Globus pallidus (tissue), 1 donor: ENCODE measurements around the gene RALGDS.
A peak's percentile ranks its signal among the peaks of the same experiment; 100 is the strongest.

ENCODE experiments used
- DNase-seq: peaks from one replicate; pipeline ENCODE4 v3.0.0-alpha.2; 2015; ENCODE audit warnings: low spot score

Gene RALGDS

DNA sequence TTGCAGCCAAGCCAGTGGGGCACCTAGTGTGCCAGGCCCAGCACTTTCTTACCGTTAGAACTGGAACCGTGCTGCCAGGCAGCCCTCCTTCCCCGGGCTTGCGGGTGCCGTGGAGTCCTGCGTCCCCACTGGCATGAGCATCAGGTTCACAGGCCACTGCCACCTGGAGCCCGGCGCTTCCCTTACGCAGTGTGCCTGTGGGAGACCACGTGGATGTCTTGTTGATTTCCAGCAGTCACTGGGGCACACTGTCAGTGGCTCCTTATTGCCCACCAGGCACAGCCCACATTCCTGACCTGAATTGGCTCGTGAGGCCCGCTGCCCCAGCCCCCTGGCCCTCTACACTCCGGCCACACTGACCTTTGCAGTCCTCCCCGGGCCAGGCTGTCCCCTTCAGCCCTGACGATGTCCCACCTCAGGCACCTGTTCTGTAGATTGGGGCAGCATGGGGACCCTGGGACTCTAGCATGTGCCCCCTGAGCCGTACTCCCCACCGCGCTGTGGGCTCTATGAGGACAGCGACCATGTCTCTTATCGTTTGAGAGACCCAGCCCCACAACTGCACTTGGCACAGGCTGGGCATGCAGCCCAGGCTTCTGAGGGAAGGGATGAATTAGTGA, 69.6 kb downstream of the RALGDS start:
- DNase-seq = no peak

DNA sequence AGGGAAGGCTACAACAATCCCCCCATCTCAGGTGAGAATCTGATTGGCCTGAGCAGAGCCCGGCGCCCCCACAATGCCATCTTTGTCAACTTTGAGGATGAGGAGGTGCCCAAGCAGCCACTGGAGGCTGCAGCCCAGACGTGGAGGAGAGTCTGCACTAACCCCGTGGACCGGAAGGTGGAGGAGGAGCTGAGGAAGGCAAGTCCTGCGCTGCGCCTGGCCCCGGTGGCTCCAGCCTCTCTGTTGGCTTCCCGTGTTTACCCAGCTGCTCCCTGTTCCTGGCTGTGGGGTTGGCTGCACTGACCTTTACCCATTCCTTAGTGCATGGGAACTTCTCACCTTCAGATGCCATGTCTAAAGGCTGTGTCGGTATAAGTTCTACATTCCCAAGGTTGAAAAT, 70.3 kb downstream of the RALGDS start:
- DNase-seq = peak; percentile 17

- peak; percentile 79 for DNase-seq
Measured at GRCh38 chr9:133050142-133050541, 70.9 kb downstream of the RALGDS start.

DNA sequence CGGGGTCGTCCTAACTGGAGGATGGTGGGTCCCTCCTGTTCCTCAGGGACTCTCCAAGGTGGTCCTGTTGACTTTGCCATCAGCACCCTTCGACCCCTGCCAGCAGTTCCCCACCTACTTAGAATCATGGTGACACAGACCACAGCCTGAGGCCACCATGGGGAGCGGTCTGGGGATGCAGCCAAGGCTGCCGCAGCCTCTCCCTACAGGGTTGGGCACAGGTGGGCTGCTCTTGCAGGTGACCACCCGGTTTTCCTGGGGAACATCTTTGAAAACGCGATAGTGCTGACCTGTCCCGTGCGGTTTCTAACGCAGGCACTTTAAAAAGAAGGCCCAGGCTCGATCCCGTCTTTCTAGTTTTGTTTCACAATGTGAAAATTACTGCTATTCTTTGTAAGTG, 72.0 kb downstream of the RALGDS start:
- DNase-seq = no peak

- DNase-seq = peak; percentile 57
Measured at GRCh38 chr9:133048595-133048994, 72.4 kb downstream of the RALGDS start.
